GM19023 (cell line): ENCODE data around the gene FGF14.

Source experiments
- ATAC-seq: cut with Tn5 transposase; IDR thresholded peaks from one replicate; pipeline ENCODE4 v1.9.1; 2021; ENCODE audit warnings: mild to moderate bottlenecking, moderate library complexity; ENCODE audit not compliant: unreplicated experiment

FGF14 gene

GRCh38 chr13:102000764-102001163, 401.1 kb downstream of the FGF14 start:
- ATAC-seq = no peak

DNA sequence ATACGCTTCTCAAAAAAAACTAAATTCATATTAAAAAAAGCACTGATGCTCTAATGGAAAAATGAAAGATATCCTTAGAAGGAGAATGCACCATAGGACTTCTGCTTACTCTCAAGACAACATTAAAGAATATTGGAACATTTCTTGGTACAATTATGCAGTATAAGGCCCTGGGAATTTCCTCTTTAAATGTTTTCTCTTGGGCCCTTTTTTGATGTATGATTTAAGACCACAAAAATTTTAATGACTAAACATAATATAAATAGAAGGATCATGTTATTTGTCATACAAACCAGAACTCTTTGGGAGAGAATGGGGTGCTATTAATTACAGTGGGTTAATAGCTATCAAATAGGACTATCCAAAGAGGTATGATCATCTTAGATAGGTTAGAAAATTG, 403.7 kb downstream of the FGF14 start:
- no peak for ATAC-seq

DNA sequence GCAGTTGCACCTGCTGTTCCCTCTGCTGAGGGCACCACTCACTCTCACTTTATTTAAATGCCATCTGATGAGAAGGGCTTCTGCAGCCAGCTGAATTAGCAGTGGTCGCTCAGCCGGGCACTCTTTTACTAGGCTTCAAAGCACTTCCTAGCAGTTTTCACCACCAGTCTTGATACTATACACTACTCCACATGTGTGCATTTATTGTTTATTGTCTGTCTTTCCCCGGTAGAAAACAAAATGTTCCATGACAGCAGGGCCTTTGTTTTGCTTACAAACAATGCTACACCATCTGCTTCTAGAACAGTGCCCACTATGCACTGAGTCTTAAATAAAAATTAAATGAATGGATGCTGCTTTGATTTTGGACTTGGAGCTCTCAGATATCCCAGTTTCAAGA, 404.9 kb downstream of the FGF14 start:
- no peak for ATAC-seq

DNA sequence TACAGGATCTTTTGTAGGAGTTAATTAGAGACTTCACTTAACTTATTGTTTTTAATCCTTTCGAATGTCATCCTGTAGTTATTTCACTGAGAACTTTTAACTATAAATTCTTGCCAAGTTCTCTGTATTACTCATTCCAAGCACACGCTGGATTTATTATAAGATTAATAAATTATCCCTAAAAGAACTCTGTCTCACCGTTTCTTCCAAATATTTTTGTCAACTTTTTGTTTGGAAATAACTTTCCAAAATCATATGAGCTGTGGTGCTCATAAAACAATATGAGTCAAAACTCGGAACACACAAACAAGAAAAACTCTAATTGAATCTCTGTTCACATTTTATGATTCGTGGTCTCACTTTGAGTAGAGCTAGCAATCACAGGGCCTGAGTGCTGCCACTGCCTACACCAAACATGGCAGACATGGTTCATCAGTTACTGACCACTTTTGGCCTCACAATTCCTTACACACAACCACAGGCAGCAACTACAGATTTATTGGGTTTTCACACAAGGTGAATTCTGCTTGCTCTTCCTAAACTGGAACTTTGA, 412.0 kb downstream of the FGF14 start:
- ATAC-seq = no peak

DNA sequence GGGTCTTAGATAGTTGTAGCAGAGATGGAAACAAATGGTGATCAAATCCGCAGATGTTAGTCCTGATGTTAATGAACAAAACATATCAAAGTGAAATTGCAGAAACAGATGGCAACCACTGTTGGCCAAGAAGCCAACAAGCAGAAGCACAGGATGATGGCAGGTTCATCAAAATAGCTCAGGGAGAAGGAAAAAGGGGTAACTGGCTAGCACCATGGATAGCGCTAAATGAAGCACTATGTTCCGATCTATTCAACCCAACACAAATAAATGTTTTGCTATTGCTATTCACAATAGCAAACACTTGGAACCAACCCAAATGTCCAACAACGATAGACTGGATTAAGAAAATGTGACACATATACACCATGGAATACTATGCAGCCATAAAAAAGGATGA, 413.7 kb downstream of the FGF14 start:
- no peak for ATAC-seq

DNA sequence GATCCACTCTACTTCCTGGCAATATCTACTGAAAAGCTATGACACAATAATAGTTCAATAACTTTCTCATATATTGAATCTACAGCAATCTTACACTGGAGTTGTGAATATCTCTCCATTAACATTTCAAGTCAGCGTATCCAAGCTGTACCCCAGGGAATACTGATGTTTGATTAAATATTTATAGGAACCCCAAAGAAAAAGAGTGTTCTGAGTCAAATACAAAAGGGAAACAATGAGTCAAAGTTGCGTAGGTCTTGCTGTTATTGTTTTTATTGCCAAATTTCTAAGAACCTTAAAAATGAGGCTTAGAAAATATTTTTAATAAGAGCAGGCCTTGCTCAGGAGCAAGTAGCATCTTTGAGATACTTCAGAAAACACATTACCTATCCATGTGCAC, 415.5 kb downstream of the FGF14 start:
- no peak for ATAC-seq

DNA sequence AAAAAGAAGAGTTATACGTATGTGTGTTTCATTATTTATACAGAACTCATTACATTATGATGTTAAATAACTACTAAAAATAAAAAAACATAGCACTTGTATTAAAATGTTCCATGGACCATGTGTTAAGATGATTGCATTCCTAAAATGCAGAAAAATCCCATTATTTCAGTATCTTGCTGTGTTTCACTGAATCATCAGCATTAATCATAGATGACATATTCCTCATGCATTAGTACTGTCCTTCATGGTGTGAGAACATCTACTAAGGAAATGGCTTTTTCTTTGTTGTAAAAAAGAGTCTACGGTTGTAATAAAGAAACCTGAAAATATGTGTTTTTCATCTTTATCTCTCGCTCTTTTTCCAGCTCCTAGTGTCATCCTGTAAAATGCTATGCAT, 416.5 kb downstream of the FGF14 start:
- no peak for ATAC-seq

DNA sequence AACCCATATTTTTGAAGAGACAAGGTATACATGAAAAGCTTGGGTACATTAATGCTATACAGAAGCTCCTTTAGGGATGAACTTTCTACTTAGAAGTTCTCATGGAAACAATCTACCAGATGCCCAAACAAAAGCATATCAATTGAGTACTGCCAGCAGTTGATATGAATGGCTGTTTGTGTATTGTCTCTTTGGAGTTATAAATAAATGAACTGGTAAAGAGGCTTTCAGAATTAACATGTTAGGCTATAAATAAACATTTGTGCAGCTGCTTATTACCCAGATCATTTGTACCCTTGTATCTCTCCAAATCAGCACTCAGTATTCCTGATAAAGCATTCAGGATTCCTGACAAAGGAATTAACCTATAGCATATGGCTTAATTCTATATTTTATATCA, 418.9 kb downstream of the FGF14 start:
- ATAC-seq = no peak

DNA sequence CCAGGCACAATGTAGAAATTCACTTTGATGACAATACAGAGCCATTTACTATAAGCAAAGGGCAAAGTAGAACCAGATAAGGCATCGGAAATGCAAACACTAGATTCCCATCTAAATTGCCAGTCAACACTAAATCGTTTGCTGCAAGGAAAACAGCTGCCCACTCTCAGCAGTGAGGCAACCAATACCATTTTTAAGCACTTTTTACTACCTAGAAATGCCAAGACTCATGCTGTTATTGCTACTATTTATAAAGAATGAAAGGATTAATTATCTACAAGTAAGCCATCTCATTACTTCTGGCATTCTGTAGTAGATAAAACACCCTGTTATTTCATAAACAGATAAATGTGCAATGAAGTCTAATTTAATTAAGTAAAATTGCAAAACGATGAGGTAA, 422.0 kb downstream of the FGF14 start:
- no peak for ATAC-seq

DNA sequence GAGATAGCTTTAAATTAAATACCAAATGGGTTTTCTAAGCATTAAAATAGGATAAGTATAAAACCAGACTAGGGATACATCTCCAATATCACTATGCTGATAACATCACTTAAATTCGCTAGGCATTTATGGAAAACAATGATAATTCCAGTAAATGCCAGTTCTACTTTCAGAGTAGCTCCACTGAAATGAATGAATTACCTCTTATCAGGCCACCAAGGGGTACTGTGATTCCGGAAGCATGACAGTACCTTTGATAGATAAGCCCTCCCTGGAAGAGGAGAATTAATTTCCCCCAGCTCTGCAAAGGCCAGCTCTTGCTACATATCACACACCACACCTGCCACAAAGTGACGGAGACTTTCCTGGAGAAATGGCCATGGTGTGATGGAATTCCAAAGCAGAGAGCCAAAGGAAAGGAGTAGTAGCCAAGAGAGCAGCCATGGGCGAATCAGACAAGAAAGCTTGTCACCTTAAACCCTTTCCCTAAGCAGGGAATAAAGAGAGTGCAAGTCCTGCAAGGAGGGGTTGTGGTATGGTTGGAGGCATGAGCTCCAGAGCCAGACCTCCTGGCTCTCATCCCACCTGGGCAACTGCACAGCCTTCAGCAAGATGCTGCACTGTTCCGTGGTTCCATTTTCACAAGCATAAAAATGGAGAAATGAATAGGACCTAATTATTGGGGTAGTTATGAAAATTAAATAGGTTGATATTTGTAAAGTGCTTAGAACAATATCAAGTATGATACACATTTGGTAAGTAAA, 423.1 kb downstream of the FGF14 start:
- ATAC-seq = no peak

DNA sequence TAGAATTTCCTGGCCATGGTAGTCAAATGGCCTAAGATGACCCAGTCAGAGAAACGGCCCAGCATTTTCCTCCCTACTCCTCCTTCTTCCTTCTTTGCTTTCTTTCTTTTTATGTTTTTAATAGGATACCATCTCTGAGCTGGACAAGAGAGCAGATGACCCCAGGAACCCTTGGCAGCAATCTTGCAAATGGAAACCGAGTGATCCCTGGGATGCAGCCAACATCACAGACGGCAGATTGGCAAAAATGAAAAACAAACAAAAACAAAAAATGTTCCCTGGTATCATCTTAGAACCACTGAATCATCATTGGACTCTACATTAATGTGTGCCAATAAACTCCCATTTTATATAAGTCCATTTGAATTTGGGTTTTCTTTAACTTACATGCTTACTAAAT, 424.4 kb downstream of the FGF14 start:
- no peak for ATAC-seq

GRCh38 chr13:101972191-101972590, 429.7 kb downstream of the FGF14 start:
- ATAC-seq = no peak

GRCh38 chr13:101970341-101970740, 431.5 kb downstream of the FGF14 start:
- ATAC-seq = no peak

DNA sequence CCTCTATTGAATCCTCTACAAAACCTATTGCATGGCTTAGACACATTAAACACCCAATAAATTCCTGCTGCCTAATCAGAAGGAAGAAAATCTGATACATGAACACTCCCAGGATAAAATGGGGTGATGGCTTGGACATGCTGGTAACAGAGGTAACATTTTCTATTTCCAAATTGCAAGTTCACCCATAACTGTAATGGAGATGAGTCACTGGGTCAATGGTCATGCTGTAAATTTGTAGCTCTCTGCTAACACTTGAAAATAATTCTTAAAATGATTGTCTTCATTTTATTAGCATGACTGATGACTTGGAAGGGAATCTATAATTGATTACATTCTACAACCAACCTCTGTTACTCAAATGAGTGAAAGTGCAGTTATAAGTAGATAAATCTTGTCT, 434.1 kb downstream of the FGF14 start:
- ATAC-seq = no peak

DNA sequence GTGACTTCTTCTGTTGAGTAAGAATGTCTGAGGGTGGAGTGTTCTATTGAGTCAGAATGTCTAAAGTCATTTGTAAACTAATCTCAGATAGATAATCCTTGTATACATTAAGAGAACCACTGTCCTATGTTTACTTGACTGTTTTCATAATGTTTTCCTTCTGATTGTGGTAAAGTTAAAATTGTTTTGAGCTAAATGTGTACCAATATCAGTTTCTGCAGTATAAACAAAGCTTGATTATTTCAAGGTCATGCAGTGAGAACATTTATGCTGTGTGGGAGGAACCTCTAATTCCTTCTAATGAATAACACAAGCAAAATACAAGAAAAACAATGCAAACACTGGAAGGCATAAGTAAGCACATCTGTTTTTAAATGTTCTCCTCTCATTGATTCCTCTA, 434.6 kb downstream of the FGF14 start:
- no peak for ATAC-seq

- ATAC-seq = no peak
Observed at GRCh38 chr13:101965096-101965495, 436.8 kb downstream of the FGF14 start.

DNA sequence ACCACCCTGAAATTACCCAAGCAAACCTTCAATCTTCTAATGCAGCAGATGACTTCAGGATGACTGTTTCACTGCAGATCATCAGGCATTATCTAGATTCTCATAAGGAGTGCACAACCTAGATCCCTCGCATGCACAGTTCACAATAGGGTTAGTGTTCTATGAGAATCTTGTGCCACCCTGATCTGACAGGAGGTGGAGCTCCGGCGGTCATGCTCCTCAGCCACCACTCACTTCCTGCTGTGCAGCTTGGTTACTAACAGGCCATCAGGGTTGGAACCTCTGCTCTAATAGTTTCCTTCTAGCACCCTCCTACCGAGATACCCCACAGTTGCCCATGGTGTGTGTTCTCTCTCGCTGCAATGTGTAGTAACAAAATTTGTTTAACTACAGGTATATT, 442.8 kb downstream of the FGF14 start:
- no peak for ATAC-seq

- no peak for ATAC-seq
Observed at GRCh38 chr13:101955764-101956163, 446.1 kb downstream of the FGF14 start.

GRCh38 chr13:101951114-101951513, 450.7 kb downstream of the FGF14 start:
- no peak for ATAC-seq

GRCh38 chr13:101949681-101950080, 452.2 kb downstream of the FGF14 start:
- ATAC-seq = no peak

GRCh38 chr13:101946401-101946800, 455.4 kb downstream of the FGF14 start:
- ATAC-seq = no peak

DNA sequence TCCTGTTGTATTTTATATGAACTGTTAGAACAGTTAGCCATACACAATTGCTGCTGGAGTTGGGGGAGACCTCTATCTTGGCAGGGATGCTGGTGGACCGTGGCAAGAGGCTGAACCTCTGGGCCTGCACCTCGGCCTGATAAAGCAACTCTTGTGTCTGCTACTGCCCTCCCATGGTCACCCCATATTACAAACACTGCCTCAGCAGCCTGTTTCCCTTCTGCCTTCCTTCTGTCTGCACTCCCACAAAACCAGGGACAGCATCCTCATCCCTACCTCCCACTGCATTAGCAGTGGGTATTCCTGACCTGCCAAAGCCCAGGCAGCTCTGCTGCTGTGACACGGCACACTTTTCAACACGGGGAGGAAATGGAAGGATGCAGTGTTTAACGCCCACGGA, 456.4 kb downstream of the FGF14 start:
- ATAC-seq = no peak

DNA sequence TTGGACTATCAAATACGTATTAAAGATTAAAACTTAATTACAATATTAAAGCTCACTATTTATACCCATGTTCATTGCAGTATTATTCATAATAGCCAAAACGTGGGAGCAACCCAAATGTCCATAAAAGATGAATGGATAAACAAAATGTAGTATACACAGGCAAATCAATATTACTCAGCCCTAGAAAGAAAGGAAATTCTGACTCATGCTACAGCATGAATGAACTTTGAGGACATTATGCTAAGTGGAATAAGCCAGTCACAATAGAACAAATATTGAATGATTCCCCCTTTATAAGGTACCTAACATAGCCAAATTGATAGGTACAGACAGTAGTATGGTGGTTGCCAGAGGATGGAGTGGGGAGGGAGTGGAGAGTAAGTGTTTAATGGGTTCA, 457.3 kb downstream of the FGF14 start:
- ATAC-seq = no peak
